Measurements from ENCODE around the gene TTC16.
A peak's percentile ranks its signal among the peaks of the same experiment; 100 is the strongest.

TTC16 gene

GRCh38 chr9:127715470-127716337, at the start of gene TTC16, which contains the start of gene PTRH1:
TTC16 (plus strand) TSS chr9:127716079; CDS start chr9:127716146, 67 bp downstream.
PTRH1 (minus strand) TSS chr9:127715663; CDS start chr9:127715639, 24 bp downstream.
- DNase-seq: peak; percentile 97

GRCh38 chr9:127667127-127667844, 48.6 kb upstream of the TTC16 start:
- no peak for DNase-seq

- DNase-seq: no peak
These were observed 48.0 kb upstream of the TTC16 start for GRCh38 chr9:127667906-127668305.

GRCh38 chr9:127673234-127673633, 42.6 kb upstream of the TTC16 start:
- DNase-seq: no peak

GRCh38 chr9:127676638-127677037, 39.2 kb upstream of the TTC16 start:
- DNase-seq: no peak

GRCh38 chr9:127679506-127679905, 36.4 kb upstream of the TTC16 start:
- DNase-seq: no peak

- DNase-seq: no peak
These were observed 35.7 kb upstream of the TTC16 start for GRCh38 chr9:127680226-127680625.

GRCh38 chr9:127680846-127681245, 35.0 kb upstream of the TTC16 start:
- DNase-seq: no peak

GRCh38 chr9:127682351-127683136, 33.3 kb upstream of the TTC16 start:
- no peak for DNase-seq

GRCh38 chr9:127683723-127684122, 32.2 kb upstream of the TTC16 start:
- peak; percentile 71 for DNase-seq

- DNase-seq: peak; percentile 90
These were observed 31.3 kb upstream of the TTC16 start for GRCh38 chr9:127684576-127684975.

- DNase-seq: no peak
These were observed 29.2 kb upstream of the TTC16 start for GRCh38 chr9:127686461-127687393.

GRCh38 chr9:127689329-127690000, 26.4 kb upstream of the TTC16 start:
- no peak for DNase-seq

GRCh38 chr9:127690735-127691134, 25.1 kb upstream of the TTC16 start:
- DNase-seq: no peak

GRCh38 chr9:127692071-127692470, 23.8 kb upstream of the TTC16 start:
- DNase-seq: no peak

- no peak for DNase-seq
These were observed 22.7 kb upstream of the TTC16 start for GRCh38 chr9:127693143-127693542.

- DNase-seq: no peak
These were observed 22.2 kb upstream of the TTC16 start for GRCh38 chr9:127693697-127694096.

GRCh38 chr9:127694890-127695720, 20.8 kb upstream of the TTC16 start:
- DNase-seq: peak; percentile 55

GRCh38 chr9:127697575-127697974, 18.3 kb upstream of the TTC16 start:
- no peak for DNase-seq

GRCh38 chr9:127698386-127698785, 17.5 kb upstream of the TTC16 start:
- no peak for DNase-seq

Data from EL (cell line).